Measurements from ENCODE around the gene SPACA7. TPM values are rescaled to one million over a fixed set of nuclear protein-coding genes. Genes with fewer than 3 reads are reported as not detected.

Gene SPACA7
- total RNA-seq, 2 donors from 2014 or later: not detected

GRCh38 chr13:112346173-112346898, 29.8 kb upstream of the SPACA7 start:
- H3K27ac Mint-ChIP-seq: no peak overlapping the region
- DNase-seq (ENCODE audit: low spot score in 2 of 2): no peak

DNA sequence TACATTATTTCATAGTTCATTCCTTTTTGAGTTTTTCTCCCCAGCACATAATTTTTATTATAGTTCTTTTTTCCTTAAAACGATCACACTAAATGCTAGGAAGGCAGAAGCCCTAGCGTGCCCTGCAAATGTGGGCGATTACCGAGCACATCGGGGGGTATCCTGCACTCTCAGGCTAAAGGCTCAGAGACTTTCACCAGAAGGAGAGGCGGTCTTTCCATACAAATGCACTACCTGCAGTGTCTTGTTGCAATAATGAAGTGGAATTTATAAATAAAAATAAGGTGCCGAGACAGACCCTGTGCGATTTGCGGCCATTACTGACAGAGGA, 29.3 kb upstream of the SPACA7 start:
- DNase-seq (ENCODE audit: low spot score in 2 of 2) (no peak), ATAC-seq (no peak)
- no peak overlapping the region for H3K27ac Mint-ChIP-seq
- no peaks in the 10 kb centered on the region for H3K36me3 Mint-ChIP-seq
- H3K9me3 Mint-ChIP-seq: no peaks in the 10 kb centered on the region

More at GRCh38 chr13:112346173-112346898, 29.8 kb upstream of the SPACA7 start:
- H3K36me3 Mint-ChIP-seq: no peaks in the 10 kb centered on the region
- ATAC-seq: peak in 1 of 2 donors; percentile 37
- no peaks in the 10 kb centered on the region for H3K9me3 Mint-ChIP-seq

DNA sequence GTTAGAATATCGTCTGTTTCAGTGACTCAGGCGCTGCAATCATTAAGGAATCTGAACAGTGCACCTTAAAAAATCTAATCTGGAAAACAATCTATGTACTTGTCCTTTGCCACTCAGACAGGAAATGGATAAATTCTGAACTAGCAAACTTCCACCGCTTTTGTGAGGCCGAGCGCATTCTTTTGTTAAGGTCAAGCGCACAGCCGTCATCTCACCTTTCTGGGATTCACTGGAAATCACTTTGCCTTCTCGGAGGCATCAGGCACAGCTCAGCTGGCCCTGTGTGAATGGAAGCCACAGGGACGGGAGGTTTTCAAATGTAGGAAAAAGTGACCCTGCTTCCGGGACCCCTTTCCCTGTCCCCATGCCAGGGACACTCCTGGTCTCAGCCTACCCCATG, 28.2 kb upstream of the SPACA7 start:
- ATAC-seq: no peak
- H3K9me3 Mint-ChIP-seq: no peaks in the 10 kb centered on the region

DNA sequence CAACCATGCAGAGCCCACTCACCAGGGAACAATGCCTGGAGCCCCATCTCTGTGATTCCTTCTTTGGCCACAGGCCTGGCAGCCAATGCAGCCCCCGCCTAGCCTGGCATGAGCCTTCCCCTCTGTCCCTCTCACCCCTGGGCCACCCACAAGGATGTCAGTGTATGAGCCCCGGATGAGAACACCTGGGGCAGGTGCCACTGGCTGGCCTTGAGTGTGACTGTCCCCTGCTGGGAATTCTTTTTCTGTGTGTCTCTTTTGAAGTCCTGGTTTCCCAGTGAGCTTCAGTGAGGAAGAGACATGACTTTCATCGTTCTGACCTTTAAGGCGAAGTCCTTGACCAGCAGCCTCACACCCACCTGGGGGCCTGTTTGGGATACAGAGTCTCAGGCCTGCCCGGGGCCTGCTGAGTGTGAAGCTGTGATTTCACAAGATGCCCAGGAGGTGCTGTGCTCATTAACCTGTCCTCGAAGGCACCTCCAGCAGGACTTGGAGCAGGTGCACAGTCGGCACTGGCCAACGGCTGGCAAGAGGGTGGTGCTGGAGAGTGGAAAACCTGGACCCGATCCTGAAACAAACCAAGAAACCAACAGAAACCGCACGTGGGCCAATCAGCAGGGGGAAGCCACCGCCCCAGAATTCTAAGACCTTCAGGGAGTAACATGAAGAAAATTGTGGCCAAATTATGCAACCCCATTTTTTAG, 27.4 kb upstream of the SPACA7 start:
- H3K9me3 Mint-ChIP-seq: no peaks in the 10 kb centered on the region
- no peaks in the 10 kb centered on the region for H3K36me3 Mint-ChIP-seq
- ATAC-seq (no peak), DNase-seq (ENCODE audit: low spot score in 2 of 2) (no peak)
- no peak overlapping the region for H3K27ac Mint-ChIP-seq

More for the DNA sequence above, 28.2 kb upstream of the SPACA7 start:
- H3K36me3 Mint-ChIP-seq: no peaks in the 10 kb centered on the region
- DNase-seq (ENCODE audit: low spot score in 2 of 2): no peak
- no peak overlapping the region for H3K27ac Mint-ChIP-seq

GRCh38 chr13:112349681-112350080, 26.5 kb upstream of the SPACA7 start:
- ATAC-seq: no peak
- DNase-seq (ENCODE audit: low spot score in 2 of 2): no peak
- no peak overlapping the region for H3K27ac Mint-ChIP-seq

GRCh38 chr13:112350300-112350699, 25.9 kb upstream of the SPACA7 start:
- Mint-ChIP-seq H3K9me3 (no peaks in the 10 kb centered on the region), H3K27ac (no peak overlapping the region), H3K36me3 (no peaks in the 10 kb centered on the region)
- no peak for DNase-seq (ENCODE audit: low spot score in 2 of 2)
- ATAC-seq: no peak

More at GRCh38 chr13:112349681-112350080, 26.5 kb upstream of the SPACA7 start:
- Mint-ChIP-seq H3K36me3 (no peaks in the 10 kb centered on the region), H3K9me3 (no peaks in the 10 kb centered on the region)

DNA sequence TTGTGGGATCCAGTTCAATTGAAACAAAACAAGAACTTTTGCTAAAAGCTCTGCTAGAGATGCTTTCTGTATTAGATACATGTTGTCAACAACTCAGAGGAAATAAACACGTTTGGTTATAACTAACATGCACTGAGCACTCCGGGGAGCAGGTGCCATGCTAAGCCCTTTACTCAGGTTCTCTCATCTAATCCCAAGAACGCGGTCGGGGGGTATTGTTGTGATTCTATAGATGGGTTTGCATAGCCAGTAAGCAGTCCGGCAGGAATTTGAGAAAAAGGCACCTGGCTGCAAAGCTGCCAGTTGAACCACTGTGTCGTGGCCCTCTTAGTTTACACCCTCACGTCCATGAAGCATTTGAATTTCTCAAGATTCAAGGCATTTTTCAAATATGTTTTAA, 24.3 kb upstream of the SPACA7 start:
- no peak for ATAC-seq
- no peak for DNase-seq (ENCODE audit: low spot score in 2 of 2)
- Mint-ChIP-seq H3K27ac (no peak overlapping the region), H3K36me3 (no peaks in the 10 kb centered on the region), H3K9me3 (no peaks in the 10 kb centered on the region)

GRCh38 chr13:112353856-112354255, 22.3 kb upstream of the SPACA7 start:
- no peak overlapping the region for H3K27ac Mint-ChIP-seq

GRCh38 chr13:112354330-112355273, 21.6 kb upstream of the SPACA7 start:
- no peak overlapping the region for H3K27ac Mint-ChIP-seq
- peaks cover 11% of the 10 kb centered on the region in 2 donors for H3K9me3 Mint-ChIP-seq
- DNase-seq (ENCODE audit: low spot score in 2 of 2) (no peak), ATAC-seq (no peak)
- no peaks in the 10 kb centered on the region for H3K36me3 Mint-ChIP-seq

More at GRCh38 chr13:112353856-112354255, 22.3 kb upstream of the SPACA7 start:
- Mint-ChIP-seq H3K9me3 (peaks cover 11% of the 10 kb centered on the region in 2 donors), H3K36me3 (no peaks in the 10 kb centered on the region)
- DNase-seq (ENCODE audit: low spot score in 2 of 2) (no peak), ATAC-seq (no peak)

- Mint-ChIP-seq H3K36me3 (no peaks in the 10 kb centered on the region), H3K9me3 (peaks cover 11% of the 10 kb centered on the region in 2 donors), H3K27ac (no peak overlapping the region)
- no peak for ATAC-seq
- DNase-seq (ENCODE audit: low spot score in 2 of 2): no peak
Observed at GRCh38 chr13:112355274-112355838, 20.8 kb upstream of the SPACA7 start.

DNA sequence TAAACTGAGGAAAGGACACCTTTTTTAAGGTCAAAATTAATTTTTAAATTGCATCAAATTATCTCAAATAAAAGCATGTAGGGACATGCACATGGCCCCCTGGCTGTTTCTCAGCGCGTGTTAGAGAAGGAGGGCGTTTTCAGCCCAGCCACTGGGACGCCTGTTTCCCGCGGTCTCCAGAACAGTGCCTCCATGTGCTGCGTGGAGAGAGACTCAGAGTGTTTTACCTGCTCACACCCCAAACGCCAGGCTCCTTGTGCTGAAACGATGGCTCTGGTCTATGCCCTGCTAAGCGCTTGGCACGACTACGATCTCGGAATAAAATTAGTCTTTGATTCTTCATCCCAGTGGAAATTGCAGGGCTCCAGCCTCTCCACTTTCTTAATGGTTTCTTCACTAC, 20.0 kb upstream of the SPACA7 start:
- Mint-ChIP-seq H3K27ac (no peak overlapping the region), H3K36me3 (no peaks in the 10 kb centered on the region), H3K9me3 (peaks cover 11% of the 10 kb centered on the region in 2 donors)
- DNase-seq (ENCODE audit: low spot score in 2 of 2) (no peak), ATAC-seq (no peak)

DNA sequence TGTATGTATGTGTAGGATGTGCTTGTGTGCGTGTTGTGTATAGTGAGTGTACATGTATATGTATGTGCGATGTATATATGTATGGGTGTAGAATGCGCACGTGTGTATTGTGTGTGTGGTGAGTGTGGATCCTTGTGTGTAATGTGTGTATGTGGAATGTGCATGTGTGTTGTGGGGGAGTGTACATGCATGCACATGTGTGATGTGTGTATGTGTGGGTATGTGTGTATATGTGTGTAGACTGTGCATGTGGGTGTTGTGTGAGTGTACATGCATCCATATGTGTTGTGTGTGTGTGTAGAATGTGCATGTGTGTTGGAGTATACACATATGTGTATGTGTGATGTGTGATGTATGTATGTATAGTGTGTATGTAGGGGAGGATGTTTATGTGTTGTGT, 18.0 kb upstream of the SPACA7 start:
- Mint-ChIP-seq H3K9me3 (peaks cover 11% of the 10 kb centered on the region in 2 donors), H3K36me3 (no peaks in the 10 kb centered on the region), H3K27ac (no peak overlapping the region)
- no peak for DNase-seq (ENCODE audit: low spot score in 2 of 2)
- ATAC-seq: no peak

DNA sequence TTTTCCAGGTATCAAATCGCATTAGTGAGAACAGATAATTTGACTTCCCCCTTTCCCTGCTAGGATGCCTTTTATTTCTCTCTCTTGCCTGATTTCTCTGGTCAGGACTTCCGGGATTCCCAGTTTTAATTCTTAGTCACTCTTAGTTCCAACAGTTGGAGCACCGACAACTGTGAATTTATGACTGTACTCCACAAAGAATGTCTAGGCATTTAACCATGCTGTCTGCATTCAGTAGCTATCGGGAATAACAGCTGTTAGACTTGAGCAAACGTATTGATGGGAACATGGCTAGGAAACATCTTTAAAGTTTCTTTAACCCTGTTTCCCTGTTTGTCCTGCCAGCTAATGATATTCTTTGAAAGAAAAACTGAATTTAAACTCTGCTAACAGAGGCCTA, 14.1 kb upstream of the SPACA7 start:
- Mint-ChIP-seq H3K9me3 (peaks cover 12 to 16% of the 10 kb centered on the region in 2 donors), H3K36me3 (peaks cover 0 to 7% of the 10 kb centered on the region in 2 donors), H3K27ac (no peak overlapping the region)
- no peak for ATAC-seq
- no peak for DNase-seq (ENCODE audit: low spot score in 2 of 2)

DNA sequence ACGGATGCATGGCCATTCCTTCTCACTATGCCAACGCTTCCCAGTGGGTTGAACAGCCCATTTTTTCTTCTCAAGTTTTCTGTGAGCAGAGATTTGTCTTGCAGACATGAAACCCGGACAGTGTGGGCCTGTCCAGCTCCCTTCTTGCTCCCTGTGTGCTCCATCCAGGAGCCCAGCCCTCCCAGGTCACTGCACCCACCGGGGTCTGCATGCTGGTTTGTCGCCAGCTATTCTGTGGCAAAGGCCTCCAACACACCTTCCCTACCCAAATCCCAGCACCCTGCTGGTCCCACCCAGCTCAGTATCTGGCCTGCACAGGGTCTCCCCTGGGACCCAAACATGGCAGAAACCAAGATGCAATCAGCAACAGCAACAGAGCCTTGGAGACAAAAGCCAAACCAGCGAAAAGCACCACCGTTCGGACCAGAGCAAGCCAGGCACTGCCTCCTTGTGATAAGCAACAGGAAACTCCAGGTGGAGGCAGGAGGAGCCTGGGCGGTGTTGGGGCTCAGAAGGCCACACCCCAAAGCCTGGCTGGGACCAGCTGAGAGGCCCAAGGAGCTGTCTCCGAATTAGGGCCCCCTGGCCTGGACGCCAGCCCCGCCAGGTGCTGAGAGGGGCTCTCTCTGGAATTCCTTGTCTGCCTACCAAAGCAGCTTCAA, 12.2 kb upstream of the SPACA7 start:
- ATAC-seq (no peak), DNase-seq (ENCODE audit: low spot score in 2 of 2) (no peak)
- H3K36me3 Mint-ChIP-seq: peaks cover 7 to 14% of the 10 kb centered on the region in 2 donors
- H3K9me3 Mint-ChIP-seq: peaks cover 12 to 14% of the 10 kb centered on the region in 2 donors
- no peak overlapping the region for H3K27ac Mint-ChIP-seq

- no peak for ATAC-seq
- Mint-ChIP-seq H3K27ac (no peak overlapping the region), H3K9me3 (peaks cover 12 to 14% of the 10 kb centered on the region in 2 donors), H3K36me3 (peaks cover 7 to 14% of the 10 kb centered on the region in 2 donors)
- no peak for DNase-seq (ENCODE audit: low spot score in 2 of 2)
Observed at GRCh38 chr13:112366907-112367646, 9.1 kb upstream of the SPACA7 start.
